Stimulated activated CD4-positive, alpha-beta T cell treated with anti-CD3 and anti-CD28 coated beads, Interleukin-4, amount 100 ng/mL, for 24 hours (primary cell): ENCODE measurements around the gene SNED1.

ENCODE experiments used
- DNase-seq: peaks from one replicate; pipeline ENCODE4 v3.0.0-alpha.2; 2020

The SNED1 gene

GRCh38 chr2:240960309-240960970 is 38.0 kb upstream of the SNED1 start:
- DNase-seq, result no peak

GRCh38 chr2:240960971-240961876 is 37.2 kb upstream of the SNED1 start:
- no peak for DNase-seq

- DNase-seq, result no peak
Measured at GRCh38 chr2:240961910-240962299, 36.5 kb upstream of the SNED1 start.

- DNase-seq, result no peak
Measured at GRCh38 chr2:240962300-240963064, 35.9 kb upstream of the SNED1 start.

- no peak for DNase-seq
Measured at GRCh38 chr2:240963065-240963867, 35.2 kb upstream of the SNED1 start.

- no peak for DNase-seq
Measured at GRCh38 chr2:240963868-240964703, 34.3 kb upstream of the SNED1 start.

- no peak for DNase-seq
Measured at GRCh38 chr2:240964704-240965295, 33.6 kb upstream of the SNED1 start.

- DNase-seq, result no peak
Measured at GRCh38 chr2:240965296-240965904, 33.0 kb upstream of the SNED1 start.

- no peak for DNase-seq
Measured at GRCh38 chr2:240965905-240966456, 32.4 kb upstream of the SNED1 start.

GRCh38 chr2:240966457-240966905 is 31.9 kb upstream of the SNED1 start:
- no peak for DNase-seq

- DNase-seq, result no peak
Measured at GRCh38 chr2:240966906-240967680, 31.3 kb upstream of the SNED1 start.

GRCh38 chr2:240967681-240968621 is 30.5 kb upstream of the SNED1 start:
- no peak for DNase-seq

- no peak for DNase-seq
Measured at GRCh38 chr2:240968731-240969624, 29.4 kb upstream of the SNED1 start.

- DNase-seq, result no peak
Measured at GRCh38 chr2:240970104-240970503, 28.3 kb upstream of the SNED1 start.

- DNase-seq, result no peak
Measured at GRCh38 chr2:240970816-240971215, 27.6 kb upstream of the SNED1 start.

- no peak for DNase-seq
Measured at GRCh38 chr2:240972201-240972600, 26.2 kb upstream of the SNED1 start.
